ENCODE results near the gene RNU7-1.

The RNU7-1 gene

GRCh38 chr12:6953442-6954315 lies 10.1 kb downstream of the RNU7-1 start:
- peak in 1 of 2 donors; percentile 70 for DNase-seq (ENCODE audit: low read depth in 2 of 2)

DNA sequence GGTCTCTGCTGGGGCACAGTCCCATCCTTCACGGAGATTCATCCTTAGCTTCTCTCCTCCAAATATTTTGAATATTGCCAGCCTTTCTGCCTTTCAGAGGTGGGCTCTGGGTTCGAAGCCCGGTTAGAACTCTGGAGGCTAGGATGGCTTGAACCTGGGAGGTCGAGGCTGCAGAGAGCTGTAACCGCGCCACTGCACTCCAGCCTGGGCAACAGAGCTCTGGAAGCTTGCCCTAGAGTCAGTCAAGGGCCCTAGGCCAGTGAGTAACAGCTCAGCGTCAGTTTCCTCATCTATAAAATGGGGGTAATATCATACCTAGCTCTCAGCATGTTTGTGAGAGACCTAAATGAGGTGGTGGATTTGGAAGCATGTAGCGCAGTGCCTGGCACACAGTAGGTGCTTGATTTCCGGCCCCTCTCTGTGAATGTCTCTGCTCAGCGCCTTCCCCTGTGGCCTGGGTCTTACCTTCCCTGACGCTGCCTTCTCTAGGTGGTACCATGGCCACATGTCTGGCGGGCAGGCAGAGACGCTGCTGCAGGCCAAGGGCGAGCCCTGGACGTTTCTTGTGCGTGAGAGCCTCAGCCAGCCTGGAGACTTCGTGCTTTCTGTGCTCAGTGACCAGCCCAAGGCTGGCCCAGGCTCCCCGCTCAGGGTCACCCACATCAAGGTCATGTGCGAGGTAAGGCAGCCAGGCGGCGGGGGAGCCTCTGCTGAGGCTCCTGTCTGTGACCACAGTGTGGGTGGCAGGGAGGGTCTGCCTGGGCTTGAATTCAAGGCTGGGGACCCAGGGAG lies 10.9 kb downstream of the RNU7-1 start:
- no peak for DNase-seq (ENCODE audit: low read depth in 2 of 2)

GRCh38 chr12:6955108-6956020 lies 11.7 kb downstream of the RNU7-1 start:
- DNase-seq (ENCODE audit: low read depth in 2 of 2): no peak

DNA sequence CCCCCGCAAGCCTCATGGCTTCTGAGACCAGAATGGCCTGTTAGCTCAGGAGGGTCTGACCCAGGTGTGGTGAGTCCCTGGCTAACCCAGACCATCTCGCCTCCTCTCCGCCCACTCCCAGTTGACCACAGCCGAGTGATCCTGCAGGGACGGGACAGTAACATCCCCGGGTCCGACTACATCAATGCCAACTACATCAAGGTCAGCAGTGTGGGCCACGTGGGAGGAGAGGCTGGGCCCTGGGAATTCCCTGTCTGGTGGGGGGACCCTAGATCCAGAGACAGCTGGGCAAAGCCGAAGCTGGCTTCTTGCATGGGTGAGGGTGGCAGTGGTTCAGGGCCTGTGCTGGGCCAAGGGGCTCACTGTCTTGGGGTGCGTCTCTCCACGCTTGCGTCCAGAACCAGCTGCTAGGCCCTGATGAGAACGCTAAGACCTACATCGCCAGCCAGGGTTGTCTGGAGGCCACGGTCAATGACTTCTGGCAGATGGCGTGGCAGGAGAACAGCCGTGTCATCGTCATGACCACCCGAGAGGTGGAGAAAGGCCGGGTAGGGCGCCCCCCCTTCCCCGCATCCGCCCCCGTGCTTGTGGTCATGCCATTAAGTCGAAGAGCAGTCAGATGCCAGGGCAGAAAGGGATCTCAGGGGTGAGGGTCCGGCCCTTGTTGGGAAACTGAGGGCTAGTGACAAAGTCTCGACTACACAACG lies 12.6 kb downstream of the RNU7-1 start:
- DNase-seq (ENCODE audit: low read depth in 2 of 2): no peak

DNA sequence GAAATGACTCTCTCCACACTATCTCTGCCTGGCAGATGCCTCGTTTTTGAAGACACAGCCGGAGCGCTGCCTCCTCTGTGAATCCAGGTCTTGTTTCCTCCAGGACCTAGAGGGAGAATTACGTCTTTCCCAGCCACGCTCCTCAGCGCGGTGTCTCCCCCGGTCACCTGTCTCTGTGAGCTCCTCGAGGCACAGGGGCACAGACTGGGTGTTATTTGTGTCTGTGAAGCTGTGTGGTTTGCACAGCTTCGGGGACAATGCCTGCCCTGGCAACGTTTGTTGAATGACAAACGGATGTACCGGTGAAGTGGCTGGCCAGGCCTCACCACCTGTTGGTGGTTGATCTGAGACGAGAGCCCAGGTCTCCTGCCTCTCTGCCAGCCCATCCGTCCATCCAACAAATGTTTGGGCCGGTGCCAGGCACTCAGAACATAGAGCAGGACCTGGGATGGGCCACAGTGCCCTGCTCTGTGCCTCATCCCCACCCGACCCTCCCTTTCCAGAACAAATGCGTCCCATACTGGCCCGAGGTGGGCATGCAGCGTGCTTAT lies 13.6 kb downstream of the RNU7-1 start:
- no peak for DNase-seq (ENCODE audit: low read depth in 2 of 2)

DNA sequence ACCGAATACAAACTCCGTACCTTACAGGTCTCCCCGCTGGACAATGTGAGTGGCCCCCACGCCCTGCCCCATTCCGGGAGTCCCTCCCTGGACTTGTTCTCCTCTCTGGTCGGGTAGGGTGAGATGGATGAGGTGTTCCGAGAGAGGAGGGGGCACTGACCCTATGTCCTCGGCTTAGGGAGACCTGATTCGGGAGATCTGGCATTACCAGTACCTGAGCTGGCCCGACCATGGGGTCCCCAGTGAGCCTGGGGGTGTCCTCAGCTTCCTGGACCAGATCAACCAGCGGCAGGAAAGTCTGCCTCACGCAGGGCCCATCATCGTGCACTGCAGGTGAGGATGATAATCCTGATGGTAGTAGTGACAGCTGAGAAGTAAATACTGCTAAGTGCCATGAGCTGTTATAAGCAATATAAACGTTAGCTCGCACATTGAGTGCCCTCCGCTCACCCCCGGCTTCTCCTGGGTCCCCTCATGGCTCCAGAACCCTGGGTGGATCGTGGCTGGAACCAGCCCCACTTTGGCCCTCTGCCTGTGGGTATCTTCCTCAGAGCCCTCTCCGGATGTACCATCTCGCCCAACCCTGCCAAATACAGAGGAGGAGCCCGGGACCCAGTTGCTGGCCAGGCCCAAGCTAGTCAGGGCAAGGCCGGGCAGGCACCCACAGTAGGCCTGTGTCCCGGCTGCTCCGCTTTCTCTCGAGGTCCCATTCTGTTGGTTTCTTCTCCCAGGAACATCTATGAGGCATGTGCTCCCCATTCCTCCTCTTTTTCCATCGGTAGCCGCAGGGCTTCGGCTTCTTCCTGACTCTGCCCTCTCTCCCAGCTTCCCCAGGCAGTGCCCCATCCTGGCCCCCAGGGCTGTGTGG lies 14.4 kb downstream of the RNU7-1 start:
- DNase-seq (ENCODE audit: low read depth in 2 of 2): no peak

DNA sequence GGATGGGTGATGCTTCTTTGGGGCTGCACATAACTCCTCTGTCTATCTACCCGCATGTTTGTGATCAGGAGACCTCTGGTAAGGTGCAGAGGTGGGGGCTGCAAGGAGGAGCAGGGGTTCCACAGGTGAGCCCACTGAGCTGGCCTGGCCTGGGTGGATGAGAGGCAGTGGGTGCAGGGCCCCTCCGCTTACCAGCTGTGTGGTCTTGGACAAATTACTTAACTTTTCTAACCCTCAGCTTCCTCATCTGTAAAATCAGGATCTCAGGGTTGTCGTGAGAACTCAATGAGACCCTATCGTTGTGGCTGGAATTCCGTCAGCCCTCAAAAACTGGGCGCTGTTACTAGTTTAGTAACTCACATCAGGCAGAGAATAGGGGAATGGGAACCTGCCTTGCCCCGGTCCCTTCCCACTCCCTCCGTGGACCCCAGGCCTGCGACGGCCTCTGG lies 15.0 kb downstream of the RNU7-1 start:
- no peak for DNase-seq (ENCODE audit: low read depth in 2 of 2)

DNA sequence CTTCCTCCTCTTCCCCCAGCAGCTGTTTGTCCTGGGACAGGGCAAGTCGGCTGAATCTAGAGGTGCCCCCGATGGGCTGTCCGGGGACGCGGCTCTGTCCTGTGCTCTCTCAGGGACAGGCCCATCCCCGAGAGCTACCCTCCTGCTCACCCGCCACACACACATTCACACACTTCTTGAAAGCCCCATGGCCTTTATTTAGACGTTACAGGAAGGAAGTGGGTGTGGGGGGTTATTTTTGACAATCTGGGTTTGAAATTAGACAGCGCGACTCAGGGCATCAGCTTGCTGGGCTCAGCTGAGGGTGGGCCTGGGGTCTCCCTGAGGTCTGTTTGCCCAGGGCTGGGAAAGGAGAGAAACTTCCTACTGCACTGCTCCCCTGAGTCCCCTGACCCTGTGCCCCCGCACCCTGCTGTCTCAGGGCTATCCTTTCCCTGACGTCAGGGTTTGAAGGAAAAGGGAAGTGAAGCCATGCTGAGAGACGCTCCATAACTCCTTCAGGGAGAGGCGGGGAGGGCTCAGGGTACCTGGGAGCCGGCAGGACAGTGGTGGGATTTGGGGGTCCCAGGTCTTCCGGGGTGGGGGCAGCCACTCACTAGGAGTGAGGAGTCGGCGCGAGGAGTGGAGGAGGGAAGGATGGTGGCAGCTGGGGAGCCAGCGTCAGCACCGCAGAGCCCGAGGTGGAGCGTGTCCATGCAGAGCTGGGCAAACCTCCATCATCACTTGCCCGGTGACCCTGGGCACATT lies 15.6 kb downstream of the RNU7-1 start:
- no peak for DNase-seq (ENCODE audit: low read depth in 2 of 2)

- DNase-seq (ENCODE audit: low read depth in 2 of 2): no peak
Observed at GRCh38 chr12:6959805-6960592, 16.4 kb downstream of the RNU7-1 start.

GRCh38 chr12:6960593-6961277 lies 17.1 kb downstream of the RNU7-1 start:
- no peak for DNase-seq (ENCODE audit: low read depth in 2 of 2)

DNA sequence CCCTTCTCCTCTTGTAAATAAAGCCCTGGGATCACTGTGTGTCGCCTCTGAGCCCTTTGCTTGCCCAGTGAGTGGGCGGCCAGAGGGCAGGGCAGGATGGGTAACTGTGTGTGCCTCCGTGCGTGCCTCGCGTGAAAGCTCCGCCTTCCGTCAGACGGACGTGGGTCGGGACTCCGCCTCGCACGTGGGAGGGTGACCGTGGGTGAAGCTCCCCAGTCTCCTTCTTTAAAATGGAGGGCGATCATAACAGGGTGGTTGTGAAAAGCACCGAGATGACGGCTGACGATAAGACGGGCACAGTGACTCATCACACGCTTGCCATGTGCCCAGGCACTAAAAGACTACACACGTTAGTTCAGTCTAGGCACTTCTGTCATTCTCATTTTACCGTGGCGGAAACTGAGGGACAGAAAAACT lies 17.7 kb downstream of the RNU7-1 start:
- DNase-seq (ENCODE audit: low read depth in 2 of 2): peak; percentile 88 to 90

DNA sequence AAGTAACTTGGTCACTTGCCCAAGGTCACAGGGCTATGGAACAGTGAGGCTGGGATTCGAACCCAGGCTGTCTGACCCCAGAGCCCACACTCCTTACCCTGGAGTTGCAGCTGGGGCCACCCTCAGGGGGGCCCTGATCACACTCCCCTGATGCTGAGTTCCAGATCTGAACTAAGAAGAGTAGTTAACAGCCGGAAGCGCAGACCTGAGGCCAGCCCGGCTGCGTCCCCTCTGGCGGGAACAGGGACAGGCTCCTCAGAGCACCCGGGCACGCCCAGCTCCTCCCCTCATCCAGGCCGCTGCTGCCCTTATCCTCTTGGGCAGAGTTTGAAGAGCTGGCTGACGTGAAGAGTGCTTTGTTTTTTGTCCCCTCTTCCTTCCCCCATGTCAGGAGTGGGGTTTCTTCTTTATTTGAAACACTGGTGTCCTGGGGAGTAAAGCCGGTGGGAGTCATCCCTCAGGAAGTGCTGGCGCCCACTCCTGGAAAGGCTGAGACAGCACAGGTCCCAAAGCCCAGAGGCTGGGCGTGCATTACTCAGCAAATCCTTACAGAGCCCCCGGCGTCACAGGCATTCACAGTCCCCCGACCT lies 18.2 kb downstream of the RNU7-1 start:
- DNase-seq (ENCODE audit: low read depth in 2 of 2): no peak

DNA sequence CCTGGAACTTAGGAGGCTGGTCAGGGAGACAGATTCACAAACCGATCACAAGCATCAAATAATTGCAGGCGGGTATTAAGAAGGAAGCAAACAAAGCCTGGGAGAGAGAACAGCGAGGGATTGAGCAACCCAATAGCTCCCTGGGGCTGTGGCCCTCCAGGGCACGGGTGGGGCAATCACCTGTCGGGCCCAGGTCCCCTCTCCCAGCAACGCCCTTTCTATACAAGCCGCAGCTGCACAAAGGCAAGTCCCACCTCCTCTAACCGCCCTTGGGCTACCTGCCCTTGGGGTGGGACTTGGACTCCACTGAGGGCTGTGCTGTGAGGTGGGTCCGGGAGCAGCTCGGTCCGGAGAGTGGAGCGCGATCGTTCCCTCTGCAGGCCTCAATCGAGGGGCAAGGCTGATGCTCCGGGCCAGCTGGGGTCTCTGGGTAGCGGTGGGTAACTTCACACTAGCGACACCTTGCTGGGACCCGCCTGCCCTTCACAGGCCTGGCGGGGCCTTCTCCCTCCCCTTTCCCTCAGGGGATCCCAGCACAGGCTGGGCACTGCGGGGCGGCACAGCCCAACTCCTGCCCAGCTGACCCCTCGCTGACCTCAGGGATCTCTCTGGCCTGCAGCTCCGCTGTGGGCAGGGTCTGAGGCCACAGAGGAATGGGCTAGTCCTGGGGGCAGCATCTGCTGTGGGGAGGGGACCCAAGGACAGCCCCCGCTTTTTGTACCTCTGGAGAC lies 18.8 kb downstream of the RNU7-1 start:
- DNase-seq (ENCODE audit: low read depth in 2 of 2): no peak

GRCh38 chr12:6963016-6963731 lies 19.6 kb downstream of the RNU7-1 start:
- DNase-seq (ENCODE audit: low read depth in 2 of 2): no peak

GRCh38 chr12:6963791-6964413 lies 20.3 kb downstream of the RNU7-1 start:
- no peak for DNase-seq (ENCODE audit: low read depth in 2 of 2)
